Neural progenitor cell (in vitro differentiated cells): ENCODE data around the gene GFRA4.

Source experiments
- EZH2 ChIP-seq: fragments of 200-600 bp; sonication (generic); IDR thresholded peaks from 2 replicates; pipeline ENCODE4 v1.6.1; 2017; ENCODE audit warnings: antibody characterized with exemption, mild to moderate bottlenecking, moderate library complexity
- TF ChIP-seq, protein P1 (sequence below): fragments of 200-600 bp; sonication (generic); IDR thresholded peaks from 2 replicates; pipeline ENCODE4 v1.5.1; 2017; ENCODE audit warnings: antibody characterized with exemption, mild to moderate bottlenecking

DNA sequence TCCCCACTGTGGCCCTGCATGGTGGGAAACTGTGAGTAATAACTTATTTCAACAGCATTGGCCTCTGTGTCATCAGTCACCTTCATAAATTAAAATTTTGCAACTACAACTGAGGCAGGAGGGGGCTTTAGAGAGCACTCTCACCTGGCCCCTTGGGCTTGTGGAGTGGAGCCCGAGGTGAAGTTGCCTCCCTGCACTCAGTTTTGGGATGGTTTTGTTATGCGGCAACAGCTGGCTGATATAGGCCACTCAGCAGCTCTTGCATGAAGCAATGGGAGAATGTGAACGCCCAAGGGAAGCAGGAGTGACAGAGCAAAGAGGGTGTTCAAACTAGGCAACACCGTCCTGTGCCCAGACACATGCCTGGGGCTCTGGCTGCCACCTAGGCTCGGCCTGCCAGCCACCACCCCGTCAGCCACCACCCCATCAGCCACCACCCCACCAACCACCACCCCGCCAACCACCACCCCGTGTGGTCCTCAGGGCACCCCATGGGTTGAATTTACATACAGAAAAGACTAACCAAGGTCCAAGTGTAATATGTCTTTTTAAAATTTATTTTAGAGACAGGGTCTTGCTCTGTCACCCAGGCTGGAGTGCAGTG lies 4.3 kb upstream of the GFRA4 start:
- TF ChIP-seq, protein P1, sequence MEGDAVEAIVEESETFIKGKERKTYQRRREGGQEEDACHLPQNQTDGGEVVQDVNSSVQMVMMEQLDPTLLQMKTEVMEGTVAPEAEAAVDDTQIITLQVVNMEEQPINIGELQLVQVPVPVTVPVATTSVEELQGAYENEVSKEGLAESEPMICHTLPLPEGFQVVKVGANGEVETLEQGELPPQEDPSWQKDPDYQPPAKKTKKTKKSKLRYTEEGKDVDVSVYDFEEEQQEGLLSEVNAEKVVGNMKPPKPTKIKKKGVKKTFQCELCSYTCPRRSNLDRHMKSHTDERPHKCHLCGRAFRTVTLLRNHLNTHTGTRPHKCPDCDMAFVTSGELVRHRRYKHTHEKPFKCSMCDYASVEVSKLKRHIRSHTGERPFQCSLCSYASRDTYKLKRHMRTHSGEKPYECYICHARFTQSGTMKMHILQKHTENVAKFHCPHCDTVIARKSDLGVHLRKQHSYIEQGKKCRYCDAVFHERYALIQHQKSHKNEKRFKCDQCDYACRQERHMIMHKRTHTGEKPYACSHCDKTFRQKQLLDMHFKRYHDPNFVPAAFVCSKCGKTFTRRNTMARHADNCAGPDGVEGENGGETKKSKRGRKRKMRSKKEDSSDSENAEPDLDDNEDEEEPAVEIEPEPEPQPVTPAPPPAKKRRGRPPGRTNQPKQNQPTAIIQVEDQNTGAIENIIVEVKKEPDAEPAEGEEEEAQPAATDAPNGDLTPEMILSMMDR: no peak
- no peak for TF ChIP-seq EZH2
